Ishikawa (cell line): ENCODE data around the gene DOC2A.
A peak's percentile ranks its signal among the peaks of the same experiment; 100 is the strongest.

Experiments used
- CEBPB ChIP-seq: IDR thresholded peaks from 2 replicates; pipeline ENCODE4 v1.6.1; 2012
- CREB1 ChIP-seq: IDR thresholded peaks from 2 replicates; pipeline ENCODE4 v1.6.1; 2012; ENCODE audit warnings: low read depth
- EGR1 ChIP-seq: IDR thresholded peaks from 2 replicates; pipeline ENCODE4 v1.6.1; 2012
- EP300 ChIP-seq: IDR thresholded peaks from 2 replicates; pipeline ENCODE4 v1.6.1; 2012; ENCODE audit warnings: borderline replicate concordance
- FOXM1 ChIP-seq: IDR thresholded peaks from 2 replicates; pipeline ENCODE4 v1.6.1; 2012; ENCODE audit warnings: low read depth, borderline replicate concordance
- NFIC ChIP-seq: IDR thresholded peaks from 2 replicates; pipeline ENCODE4 v1.6.1; 2012
- RAD21 ChIP-seq: IDR thresholded peaks from 2 replicates; pipeline ENCODE4 v1.6.1; 2012; ENCODE audit warnings: low read depth
- TAF1 ChIP-seq: IDR thresholded peaks from 2 replicates; pipeline ENCODE4 v1.6.1; 2012; ENCODE audit warnings: low read depth, mild to moderate bottlenecking
- TCF12 ChIP-seq: IDR thresholded peaks from 2 replicates; pipeline ENCODE4 v1.6.1; 2012; ENCODE audit warnings: low read depth
- TEAD4 ChIP-seq: IDR thresholded peaks from 2 replicates; pipeline ENCODE4 v1.6.1; 2012
- YY1 ChIP-seq: IDR thresholded peaks from 2 replicates; pipeline ENCODE4 v1.6.1; 2012; ENCODE audit warnings: low read depth
- ZBTB7A ChIP-seq: IDR thresholded peaks from 2 replicates; pipeline ENCODE4 v1.6.1; 2012; ENCODE audit warnings: low read depth
- TF ChIP-seq, protein P1 (sequence below): IDR thresholded peaks from 2 replicates; pipeline ENCODE4 v1.6.1; 2012
- TF ChIP-seq, protein P2 (sequence below): IDR thresholded peaks from 2 replicates; pipeline ENCODE4 v1.6.1; 2012; ENCODE audit warnings: low read depth, mild to moderate bottlenecking
- TF ChIP-seq, protein P3 (sequence below): IDR thresholded peaks from 2 replicates; pipeline ENCODE4 v1.6.1; 2012

DOC2A gene

DNA sequence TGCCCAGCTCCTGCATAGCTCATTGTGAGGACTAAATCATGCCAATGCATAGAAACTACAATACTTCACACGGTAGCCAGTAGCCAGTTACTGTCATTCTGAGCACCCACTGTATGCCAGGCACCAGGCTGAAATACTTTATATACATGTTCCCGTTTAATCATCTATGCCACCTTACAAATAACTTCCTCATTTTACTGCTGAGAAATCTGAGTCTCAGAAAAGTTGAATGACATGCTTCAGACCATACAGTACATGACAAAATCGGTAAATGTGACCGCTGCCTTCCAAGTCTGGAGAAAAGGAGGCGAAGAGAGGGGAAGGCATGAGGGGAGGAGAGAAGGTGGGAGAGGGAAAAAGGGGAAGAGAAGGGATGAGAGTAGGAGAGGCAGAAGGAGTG lies 29.4 kb upstream of the DOC2A start:
- TF ChIP-seq CREB1: no peak
- TF ChIP-seq, protein P1, sequence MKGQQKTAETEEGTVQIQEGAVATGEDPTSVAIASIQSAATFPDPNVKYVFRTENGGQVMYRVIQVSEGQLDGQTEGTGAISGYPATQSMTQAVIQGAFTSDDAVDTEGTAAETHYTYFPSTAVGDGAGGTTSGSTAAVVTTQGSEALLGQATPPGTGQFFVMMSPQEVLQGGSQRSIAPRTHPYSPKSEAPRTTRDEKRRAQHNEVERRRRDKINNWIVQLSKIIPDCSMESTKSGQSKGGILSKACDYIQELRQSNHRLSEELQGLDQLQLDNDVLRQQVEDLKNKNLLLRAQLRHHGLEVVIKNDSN: no peak
- TF ChIP-seq RAD21: no peak
- no peak for TF ChIP-seq ZBTB7A
- no peak for TF ChIP-seq NFIC
- no peak for TF ChIP-seq EP300
- no peak for TF ChIP-seq TAF1
- no peak for TF ChIP-seq FOXM1
- no peak for TF ChIP-seq TEAD4
- TF ChIP-seq, protein P2, sequence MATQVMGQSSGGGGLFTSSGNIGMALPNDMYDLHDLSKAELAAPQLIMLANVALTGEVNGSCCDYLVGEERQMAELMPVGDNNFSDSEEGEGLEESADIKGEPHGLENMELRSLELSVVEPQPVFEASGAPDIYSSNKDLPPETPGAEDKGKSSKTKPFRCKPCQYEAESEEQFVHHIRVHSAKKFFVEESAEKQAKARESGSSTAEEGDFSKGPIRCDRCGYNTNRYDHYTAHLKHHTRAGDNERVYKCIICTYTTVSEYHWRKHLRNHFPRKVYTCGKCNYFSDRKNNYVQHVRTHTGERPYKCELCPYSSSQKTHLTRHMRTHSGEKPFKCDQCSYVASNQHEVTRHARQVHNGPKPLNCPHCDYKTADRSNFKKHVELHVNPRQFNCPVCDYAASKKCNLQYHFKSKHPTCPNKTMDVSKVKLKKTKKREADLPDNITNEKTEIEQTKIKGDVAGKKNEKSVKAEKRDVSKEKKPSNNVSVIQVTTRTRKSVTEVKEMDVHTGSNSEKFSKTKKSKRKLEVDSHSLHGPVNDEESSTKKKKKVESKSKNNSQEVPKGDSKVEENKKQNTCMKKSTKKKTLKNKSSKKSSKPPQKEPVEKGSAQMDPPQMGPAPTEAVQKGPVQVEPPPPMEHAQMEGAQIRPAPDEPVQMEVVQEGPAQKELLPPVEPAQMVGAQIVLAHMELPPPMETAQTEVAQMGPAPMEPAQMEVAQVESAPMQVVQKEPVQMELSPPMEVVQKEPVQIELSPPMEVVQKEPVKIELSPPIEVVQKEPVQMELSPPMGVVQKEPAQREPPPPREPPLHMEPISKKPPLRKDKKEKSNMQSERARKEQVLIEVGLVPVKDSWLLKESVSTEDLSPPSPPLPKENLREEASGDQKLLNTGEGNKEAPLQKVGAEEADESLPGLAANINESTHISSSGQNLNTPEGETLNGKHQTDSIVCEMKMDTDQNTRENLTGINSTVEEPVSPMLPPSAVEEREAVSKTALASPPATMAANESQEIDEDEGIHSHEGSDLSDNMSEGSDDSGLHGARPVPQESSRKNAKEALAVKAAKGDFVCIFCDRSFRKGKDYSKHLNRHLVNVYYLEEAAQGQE: no peak
- TF ChIP-seq, protein P3, sequence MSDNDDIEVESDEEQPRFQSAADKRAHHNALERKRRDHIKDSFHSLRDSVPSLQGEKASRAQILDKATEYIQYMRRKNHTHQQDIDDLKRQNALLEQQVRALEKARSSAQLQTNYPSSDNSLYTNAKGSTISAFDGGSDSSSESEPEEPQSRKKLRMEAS: no peak

DNA sequence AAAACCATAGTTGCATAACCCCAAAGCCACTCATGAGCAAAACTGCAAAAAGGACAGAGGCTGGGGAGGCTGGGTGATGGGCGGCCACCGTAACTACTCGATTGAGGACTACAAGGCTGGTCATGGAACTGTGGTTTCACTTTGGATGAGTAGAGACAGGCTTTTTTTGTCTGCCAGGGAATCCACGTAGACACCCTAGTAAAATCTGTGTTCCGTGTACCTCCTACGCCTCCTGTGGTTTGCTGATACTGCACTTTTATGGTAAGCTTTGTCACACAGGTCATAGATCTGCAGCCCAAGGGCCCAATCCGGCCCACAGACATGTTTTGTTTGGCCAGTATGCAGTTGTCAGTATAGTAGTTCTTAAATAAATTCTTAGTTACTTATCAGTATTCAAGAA lies 22.4 kb upstream of the DOC2A start:
- no peak for TF ChIP-seq YY1
- TF ChIP-seq TEAD4: no peak
- no peak for TF ChIP-seq TAF1
- no peak for TF ChIP-seq EGR1
- TF ChIP-seq, protein P3: no peak

DNA sequence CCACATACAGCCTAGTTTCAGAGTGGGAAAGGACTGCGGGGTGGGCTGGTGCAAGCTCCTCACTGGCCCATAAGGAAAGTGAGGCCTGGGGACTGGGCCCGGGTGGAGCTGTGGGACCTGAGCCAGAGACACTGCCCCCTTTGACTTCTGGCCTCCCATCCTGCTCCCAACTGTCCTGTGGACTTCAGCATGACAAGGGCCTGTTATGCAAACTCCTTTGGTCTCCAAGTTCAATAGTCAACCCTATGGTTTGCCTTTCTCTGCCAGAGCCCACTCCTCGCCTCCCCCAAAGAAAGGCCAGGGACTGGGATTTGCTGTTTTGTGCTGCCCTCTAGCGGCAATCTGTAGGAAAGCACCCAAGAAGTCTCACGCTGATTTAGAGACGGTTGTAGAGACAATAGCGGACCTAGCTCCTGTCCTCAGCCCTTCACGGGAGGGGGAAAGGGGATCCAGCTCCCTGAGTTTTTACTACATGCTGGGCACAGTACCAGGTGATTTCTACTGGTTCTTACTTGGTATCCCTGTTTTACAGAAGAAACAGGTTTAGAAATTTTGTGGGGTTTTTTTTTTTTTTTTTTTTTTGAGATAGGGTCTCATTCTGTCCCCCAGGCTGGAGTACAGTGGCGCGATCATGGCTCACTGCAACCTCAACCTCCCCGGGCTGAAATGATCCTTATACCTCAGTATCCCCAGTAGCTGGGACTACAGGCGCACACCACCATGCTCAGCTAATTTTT lies 21.4 kb upstream of the DOC2A start:
- TF ChIP-seq, protein P2: peak; percentile 11; the same call in 1 of the 2 replicates
- TF ChIP-seq TAF1 (no peak), FOXM1 (no peak), NFIC (no peak), ZBTB7A (no peak), CREB1 (no peak), TCF12 (no peak), TEAD4 (no peak), RAD21 (peak; percentile 91), EP300 (no peak), CEBPB (no peak), EGR1 (no peak)
- TF ChIP-seq, protein P1: no peak

DNA sequence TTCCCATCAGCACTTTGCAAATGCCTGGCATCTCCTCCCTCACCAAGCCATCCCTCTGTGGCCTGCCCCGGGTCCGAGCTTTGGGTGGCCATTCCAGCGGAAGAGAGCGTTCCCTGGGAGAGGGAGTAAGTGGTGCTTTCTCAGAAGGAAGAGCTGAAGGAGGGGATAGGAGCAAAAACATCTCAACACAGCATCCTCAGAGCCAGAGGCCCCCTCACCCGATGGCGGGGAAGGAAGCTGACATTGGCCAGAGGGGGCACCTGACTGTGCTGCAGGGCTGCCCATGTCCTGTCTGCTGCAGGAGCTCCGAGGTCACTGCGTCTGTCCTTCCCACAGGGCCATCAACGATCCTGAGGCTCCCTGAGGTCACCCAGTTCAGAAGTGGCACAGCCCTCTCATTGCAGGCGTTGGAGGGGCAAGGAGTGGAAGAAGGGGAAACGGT lies 20.7 kb upstream of the DOC2A start:
- TF ChIP-seq FOXM1: no peak
- no peak for TF ChIP-seq CREB1
- TF ChIP-seq TEAD4: no peak
- no peak for TF ChIP-seq EGR1
- no peak for TF ChIP-seq RAD21
- no peak for TF ChIP-seq CEBPB
- TF ChIP-seq, protein P2: no peak
- no peak for TF ChIP-seq ZBTB7A
- TF ChIP-seq, protein P1: no peak
- TF ChIP-seq EP300: no peak
- TF ChIP-seq YY1: no peak
- no peak for TF ChIP-seq TCF12
